Measurements from ENCODE around the gene IL10. TPM values are rescaled to one million over a fixed set of nuclear protein-coding genes. Genes with fewer than 3 reads are reported as not detected.

Gene IL10
- total RNA-seq, 1 donor from 2014 or later, result not detected

DNA sequence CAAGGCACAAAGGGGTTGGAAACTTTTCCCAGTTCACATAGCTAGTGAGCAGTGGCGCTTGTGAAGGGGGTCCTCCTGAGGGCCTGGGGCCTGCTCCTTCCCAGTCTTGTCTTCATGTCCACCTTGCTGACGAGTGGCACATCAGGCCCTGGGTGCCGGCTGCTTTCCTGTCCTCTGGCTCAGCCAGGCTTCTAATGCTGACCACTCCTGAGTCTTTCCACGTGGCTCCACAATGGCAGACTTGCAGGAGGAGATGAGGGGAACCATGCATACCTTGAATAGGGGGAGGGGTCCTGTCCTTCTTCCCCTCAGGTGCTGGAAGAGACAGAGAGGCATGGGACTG is 48.9 kb downstream of the IL10 start:
- no peak overlapping the region for H3K4me3 Mint-ChIP-seq (ENCODE audit: unreplicated experiment)
- peak overlapping the region; percentile 84 for H3K27ac Mint-ChIP-seq (ENCODE audit: unreplicated experiment)
- H3K27me3 Mint-ChIP-seq (ENCODE audit: unreplicated experiment), result no peaks in the 10 kb centered on the region
- H3K9me3 Mint-ChIP-seq (ENCODE audit: unreplicated experiment), result no peaks in the 10 kb centered on the region
- TF ChIP-seq, protein P1, sequence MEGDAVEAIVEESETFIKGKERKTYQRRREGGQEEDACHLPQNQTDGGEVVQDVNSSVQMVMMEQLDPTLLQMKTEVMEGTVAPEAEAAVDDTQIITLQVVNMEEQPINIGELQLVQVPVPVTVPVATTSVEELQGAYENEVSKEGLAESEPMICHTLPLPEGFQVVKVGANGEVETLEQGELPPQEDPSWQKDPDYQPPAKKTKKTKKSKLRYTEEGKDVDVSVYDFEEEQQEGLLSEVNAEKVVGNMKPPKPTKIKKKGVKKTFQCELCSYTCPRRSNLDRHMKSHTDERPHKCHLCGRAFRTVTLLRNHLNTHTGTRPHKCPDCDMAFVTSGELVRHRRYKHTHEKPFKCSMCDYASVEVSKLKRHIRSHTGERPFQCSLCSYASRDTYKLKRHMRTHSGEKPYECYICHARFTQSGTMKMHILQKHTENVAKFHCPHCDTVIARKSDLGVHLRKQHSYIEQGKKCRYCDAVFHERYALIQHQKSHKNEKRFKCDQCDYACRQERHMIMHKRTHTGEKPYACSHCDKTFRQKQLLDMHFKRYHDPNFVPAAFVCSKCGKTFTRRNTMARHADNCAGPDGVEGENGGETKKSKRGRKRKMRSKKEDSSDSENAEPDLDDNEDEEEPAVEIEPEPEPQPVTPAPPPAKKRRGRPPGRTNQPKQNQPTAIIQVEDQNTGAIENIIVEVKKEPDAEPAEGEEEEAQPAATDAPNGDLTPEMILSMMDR (IDR thresholded peaks at IDR 0.05), result no peak
- no peak for DNase-seq (ENCODE audit: extremely low spot score, unreplicated experiment)
- no peaks in the 10 kb centered on the region for H3K36me3 Mint-ChIP-seq (ENCODE audit: unreplicated experiment)
- H3K4me1 Mint-ChIP-seq (ENCODE audit: unreplicated experiment), result peaks cover 20% of the 10 kb centered on the region

DNA sequence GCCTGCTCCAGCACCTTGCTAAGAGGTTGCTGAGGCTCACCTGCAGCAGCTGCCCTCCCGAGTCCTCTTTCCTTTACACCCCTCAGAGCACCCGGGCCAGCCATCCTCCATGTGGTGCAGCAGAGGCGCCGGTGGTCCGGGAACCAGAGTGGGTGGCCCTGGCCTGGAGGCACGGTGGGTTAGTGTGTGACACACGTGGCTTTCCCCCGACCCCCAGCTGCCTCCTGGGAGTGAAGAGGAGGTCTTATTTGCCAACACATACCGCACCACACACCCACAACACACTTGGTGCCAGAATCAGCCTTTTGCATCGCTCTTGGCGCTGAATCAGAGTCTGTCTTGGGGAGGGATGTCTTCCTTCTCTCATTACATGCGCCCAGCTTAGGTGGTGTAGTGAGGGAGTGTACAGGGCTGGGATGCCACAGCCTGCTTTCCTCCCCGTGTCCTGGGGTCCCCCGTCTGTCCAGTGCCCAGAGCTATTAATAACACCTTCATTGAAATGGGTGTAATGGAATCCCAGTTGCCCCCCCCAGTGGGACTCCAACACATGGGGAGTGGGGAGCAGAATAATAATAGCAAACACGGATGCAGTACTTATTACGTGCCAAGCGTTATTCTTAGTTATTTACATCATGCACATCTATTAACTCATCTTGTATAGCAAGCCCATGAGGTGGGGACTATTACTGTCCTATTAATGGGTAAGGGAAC is 49.4 kb downstream of the IL10 start:
- no peaks in the 10 kb centered on the region for H3K9me3 Mint-ChIP-seq (ENCODE audit: unreplicated experiment)
- no peak for DNase-seq (ENCODE audit: extremely low spot score, unreplicated experiment)
- H3K27ac Mint-ChIP-seq (ENCODE audit: unreplicated experiment), result no peak overlapping the region
- H3K4me3 Mint-ChIP-seq (ENCODE audit: unreplicated experiment), result no peak overlapping the region
- TF ChIP-seq, protein P1 (IDR thresholded peaks at IDR 0.05), result no peak
- H3K36me3 Mint-ChIP-seq (ENCODE audit: unreplicated experiment), result no peaks in the 10 kb centered on the region
- H3K4me1 Mint-ChIP-seq (ENCODE audit: unreplicated experiment), result peaks cover 21% of the 10 kb centered on the region
- no peaks in the 10 kb centered on the region for H3K27me3 Mint-ChIP-seq (ENCODE audit: unreplicated experiment)

DNA sequence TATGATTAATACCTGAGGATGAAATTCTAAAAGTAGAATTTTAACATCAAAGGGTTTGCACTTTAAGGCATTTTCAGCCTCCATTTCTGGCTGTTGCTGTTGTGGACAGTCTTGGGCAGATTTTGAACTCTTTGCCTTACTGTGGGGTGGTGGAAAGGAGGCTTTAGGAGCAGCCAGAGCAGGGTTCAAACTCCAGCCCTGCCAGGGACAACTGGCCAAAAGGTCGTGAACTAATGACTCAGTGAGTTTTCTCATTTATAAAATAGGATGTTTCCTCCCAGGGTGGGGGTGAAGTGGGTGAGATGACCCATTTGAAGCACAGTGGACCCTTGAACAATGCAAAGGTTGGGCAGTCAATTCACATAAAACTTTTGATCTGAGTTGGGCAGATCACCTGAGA is 50.8 kb downstream of the IL10 start:
- Mint-ChIP-seq H3K4me1 (ENCODE audit: unreplicated experiment) (peaks cover 26% of the 10 kb centered on the region), H3K27ac (ENCODE audit: unreplicated experiment) (no peak overlapping the region), H3K4me3 (ENCODE audit: unreplicated experiment) (no peak overlapping the region), H3K36me3 (ENCODE audit: unreplicated experiment) (no peaks in the 10 kb centered on the region), H3K27me3 (ENCODE audit: unreplicated experiment) (no peaks in the 10 kb centered on the region), H3K9me3 (ENCODE audit: unreplicated experiment) (no peaks in the 10 kb centered on the region)
- TF ChIP-seq, protein P1 (IDR thresholded peaks at IDR 0.05), result no peak
- DNase-seq (ENCODE audit: extremely low spot score, unreplicated experiment), result no peak

DNA sequence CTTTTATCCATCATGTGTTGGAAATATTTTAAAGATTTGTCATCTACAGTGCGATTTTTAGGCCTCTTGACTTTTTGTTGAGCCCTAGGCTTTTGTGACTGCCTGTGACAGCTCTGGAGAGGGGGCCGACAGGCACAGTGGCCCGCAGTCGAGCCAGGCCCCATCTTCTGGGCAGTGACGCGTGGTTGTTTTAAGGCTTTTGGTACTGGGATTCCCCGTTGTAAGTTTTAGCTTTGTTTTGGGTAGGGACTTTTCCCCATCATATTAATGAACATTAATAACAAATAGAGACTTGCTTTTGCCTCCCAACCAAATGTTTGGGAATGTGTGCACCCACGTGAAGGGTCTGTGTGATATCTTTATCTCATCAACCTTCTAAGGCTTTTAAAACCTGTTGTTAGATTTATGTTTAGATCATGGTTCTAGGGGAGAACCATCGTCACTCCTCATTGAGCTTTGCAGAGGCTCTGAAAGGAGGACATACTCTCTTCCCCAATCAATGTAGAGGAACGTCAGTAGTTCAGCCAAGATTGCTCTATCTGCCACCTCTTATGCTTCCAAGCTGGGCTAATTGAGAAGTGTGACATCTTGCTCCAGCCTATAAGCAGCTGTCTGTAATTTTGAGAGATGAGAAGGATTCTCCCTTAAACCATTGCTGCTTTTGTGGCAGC is 53.0 kb downstream of the IL10 start:
- Mint-ChIP-seq H3K27me3 (ENCODE audit: unreplicated experiment) (no peaks in the 10 kb centered on the region), H3K4me3 (ENCODE audit: unreplicated experiment) (no peak overlapping the region), H3K4me1 (ENCODE audit: unreplicated experiment) (peaks cover 36% of the 10 kb centered on the region), H3K9me3 (ENCODE audit: unreplicated experiment) (no peaks in the 10 kb centered on the region), H3K27ac (ENCODE audit: unreplicated experiment) (no peak overlapping the region), H3K36me3 (ENCODE audit: unreplicated experiment) (no peaks in the 10 kb centered on the region)
- TF ChIP-seq, protein P1 (IDR thresholded peaks at IDR 0.05), result no peak
- no peak for DNase-seq (ENCODE audit: extremely low spot score, unreplicated experiment)

DNA sequence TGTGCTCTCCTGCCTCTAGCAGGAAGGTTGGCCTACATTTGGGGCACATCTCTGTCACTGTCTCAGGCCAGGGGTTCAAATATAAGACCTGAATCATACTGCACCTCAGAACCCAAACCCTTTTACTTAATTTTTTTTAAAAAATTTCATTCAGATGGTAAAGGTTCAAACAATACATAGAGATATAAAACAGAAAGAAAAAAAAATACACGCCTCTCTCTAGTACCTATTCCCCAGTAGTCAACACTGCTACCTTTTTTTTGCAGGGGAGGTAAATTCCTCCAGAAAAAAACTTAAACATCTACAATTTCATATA is 54.7 kb downstream of the IL10 start:
- Mint-ChIP-seq H3K27ac (ENCODE audit: unreplicated experiment) (no peak overlapping the region), H3K4me3 (ENCODE audit: unreplicated experiment) (no peak overlapping the region), H3K9me3 (ENCODE audit: unreplicated experiment) (no peaks in the 10 kb centered on the region), H3K27me3 (ENCODE audit: unreplicated experiment) (no peaks in the 10 kb centered on the region), H3K4me1 (ENCODE audit: unreplicated experiment) (peaks cover 35% of the 10 kb centered on the region), H3K36me3 (ENCODE audit: unreplicated experiment) (no peaks in the 10 kb centered on the region)
- TF ChIP-seq, protein P1 (IDR thresholded peaks at IDR 0.05), result no peak
- no peak for DNase-seq (ENCODE audit: extremely low spot score, unreplicated experiment)

Other genes with a start within 250 kb of the IL10 start
- 53.2 and 56.8 TPM in 2 replicates for gene EIF2D, start 160.0 kb downstream of the IL10 start, total RNA-seq
- gene DYRK3, start 137.0 kb downstream of the IL10 start, total RNA-seq, result 1.7 and 2.1 TPM in 2 replicates
- 62.4 and 67.5 TPM in 2 replicates for gene MAPKAPK2, start 87.6 kb downstream of the IL10 start, total RNA-seq
- not detected in 2 replicates for gene IL19, start 1.7 kb downstream of the IL10 start, total RNA-seq
- gene IL20, start 93.1 kb upstream of the IL10 start, total RNA-seq, result not detected in 2 replicates
- not detected in 2 replicates for gene IL24, start 124.9 kb upstream of the IL10 start, total RNA-seq
- not detected in 2 replicates for gene FCMR, start 149.4 kb upstream of the IL10 start, total RNA-seq
- not detected in 2 replicates for gene PIGR, start 174.0 kb upstream of the IL10 start, total RNA-seq
- not detected in 2 replicates for gene FCAMR, start 198.0 kb upstream of the IL10 start, total RNA-seq